Vagina (tissue), 2 donors: ENCODE results near the gene MAT2B. TPM values are rescaled to one million over a fixed set of nuclear protein-coding genes. Genes with fewer than 3 reads are reported as not detected.
A peak's percentile ranks its signal among the peaks of the same experiment; 100 is the strongest.

Source experiments
- DNase-seq, 2 donors: peaks; one replicate each; pipeline ENCODE4 v3.0.0-alpha.2; 2017; ENCODE audit errors: extremely low spot score in 2 of 2
- H3K27ac ChIP-seq: fragments of 200-600 bp; sonication (generic); one replicate; pipeline ENCODE4 v1.5.1; 2019
- H3K27me3 ChIP-seq: fragments of 200-600 bp; sonication (generic); one replicate; pipeline ENCODE4 v1.5.1; 2019
- H3K36me3 ChIP-seq, 2 donors: fragments of 200-600 bp; sonication (generic); one replicate each; pipeline ENCODE4 v1.5.1; 2017 to 2019
- H3K4me1 ChIP-seq: fragments of 200-600 bp; sonication (generic); one replicate; pipeline ENCODE4 v1.5.1; 2019
- H3K4me3 ChIP-seq, 2 donors: fragments of 200-600 bp; sonication (generic); 1 replicate in 1 of 2; 2 replicates in 1 of 2; pipeline ENCODE4 v1.5.1; 2016 to 2019
- H3K9me3 ChIP-seq: fragments of 200-600 bp; sonication (generic); one replicate; pipeline ENCODE4 v1.5.1; 2019
- CTCF ChIP-seq, 3 experiments: fragments of 450-650 bp in 2 of 3; fragments of 200-600 bp in 1 of 3; sonication (generic) in 1 of 3; IDR thresholded peaks; one replicate each; pipeline ENCODE4 v1.5.1; 2017 to 2019; ENCODE audit warnings: antibody characterized with exemption in 3 of 3, mild to moderate bottlenecking in 2 of 3, moderate library complexity in 2 of 3
- POLR2A ChIP-seq, 2 donors: fragments of 450-650 bp; IDR thresholded peaks; one replicate each; pipeline ENCODE4 v1.6.1; 2017; ENCODE audit warnings: antibody characterized with exemption in 2 of 2, mild to moderate bottlenecking in 2 of 2, moderate library complexity in 2 of 2
- POLR2AphosphoS5 ChIP-seq, 2 donors: sonication (generic); formaldehyde crosslinking; IDR thresholded peaks; one replicate each; pipeline ENCODE4 v1.9.0; 2017; ENCODE audit warnings: antibody characterized with exemption in 2 of 2, mild to moderate bottlenecking in 2 of 2, low read depth in 1 of 2; ENCODE audit not compliant: insufficient read depth in 1 of 2
- intact Hi-C: fragments of 100-400 bp; cut with DNase I; formaldehyde crosslinking; loops from one replicate; pipeline ENCODE4 v1.15.1; 2023
- total RNA-seq: library from RNA; depleted of rRNA; stranded (reverse); fragments of >200 nt; gene quantifications from one replicate; pipeline ENCODE4 v1.2.3, GENCODE V29; 2016

Gene MAT2B
- total RNA-seq, result 38.3 TPM

GRCh38 chr5:163505368-163506094, at the start of gene MAT2B:
Gene MAT2B, plus strand, starts transcription at chr5:163505619. Its CDS starts 68 bp downstream, at chr5:163505687.
- TF ChIP-seq CTCF (IDR thresholded peaks at IDR 0.05) (peak; percentile 0 to 61 (median 27)), POLR2AphosphoS5 (IDR thresholded peaks at IDR 0.05; ENCODE audit: insufficient read depth in 1 of 2, low read depth in 1 of 2) (peak; percentile 85 to 98), POLR2A (IDR thresholded peaks at IDR 0.05) (peak in 1 of 2 donors; percentile 86)
- Histone ChIP-seq H3K36me3 (no peaks in the 10 kb centered on the region), H3K27me3 (no peaks in the 10 kb centered on the region), H3K9me3 (no peaks in the 10 kb centered on the region), H3K4me1 (peaks cover 54% of the 10 kb centered on the region), H3K4me3 (peak within 1 kb of the TSS; percentile 71 to 89), H3K27ac (peak within 1 kb of the TSS; percentile 98)
- intact Hi-C loops, result loop anchor here (10.0 kb wide), 1 partner anchor 51 kb away; no protein-coding TSS in a partner anchor
- DNase-seq, result peak in 1 of 2 donors; percentile 96

- peaks cover 21% of the 10 kb centered on the region for H3K4me1 ChIP-seq
- DNase-seq, result no peak
- TF ChIP-seq POLR2AphosphoS5 (IDR thresholded peaks at IDR 0.05; ENCODE audit: insufficient read depth in 1 of 2, low read depth in 1 of 2), result no peak
- TF ChIP-seq CTCF (IDR thresholded peaks at IDR 0.05), result no peak
- no peak for TF ChIP-seq POLR2A (IDR thresholded peaks at IDR 0.05)
- H3K27me3 ChIP-seq, result no peaks in the 10 kb centered on the region
- no peak overlapping the region for H3K27ac ChIP-seq
- no peak overlapping the region for H3K4me3 ChIP-seq
- no peaks in the 10 kb centered on the region for H3K9me3 ChIP-seq
- intact Hi-C loops, result loop anchor here (10.0 kb wide), 1 partner anchor 49 kb away; the partner anchor contains the start of gene MAT2B
- no peaks in the 10 kb centered on the region for H3K36me3 ChIP-seq
These were observed 49.3 kb upstream of the MAT2B start for GRCh38 chr5:163456029-163456589.

GRCh38 chr5:163456840-163457239, 48.6 kb upstream of the MAT2B start:
- Histone ChIP-seq H3K9me3 (no peaks in the 10 kb centered on the region), H3K4me1 (peaks cover 29% of the 10 kb centered on the region), H3K4me3 (no peak overlapping the region), H3K27me3 (no peaks in the 10 kb centered on the region), H3K27ac (no peak overlapping the region), H3K36me3 (no peaks in the 10 kb centered on the region)
- intact Hi-C loops, result loop anchor here (10.0 kb wide), 1 partner anchor 48 kb away; the partner anchor contains the start of gene MAT2B
- TF ChIP-seq POLR2AphosphoS5 (IDR thresholded peaks at IDR 0.05; ENCODE audit: insufficient read depth in 1 of 2, low read depth in 1 of 2) (no peak), POLR2A (IDR thresholded peaks at IDR 0.05) (no peak), CTCF (IDR thresholded peaks at IDR 0.05) (no peak)
- no peak for DNase-seq

- no peak for DNase-seq
- peak overlapping the region; percentile 93 for H3K27ac ChIP-seq
- peaks cover 30% of the 10 kb centered on the region for H3K4me1 ChIP-seq
- intact Hi-C loops, result loop anchor here (10.0 kb wide), 1 partner anchor 46 kb away; the partner anchor contains the start of gene MAT2B
- H3K9me3 ChIP-seq, result no peaks in the 10 kb centered on the region
- H3K27me3 ChIP-seq, result no peaks in the 10 kb centered on the region
- H3K36me3 ChIP-seq, result no peaks in the 10 kb centered on the region
- H3K4me3 ChIP-seq, result peak overlapping the region; percentile 75 to 89
- no peak for TF ChIP-seq CTCF (IDR thresholded peaks at IDR 0.05)
- no peak for TF ChIP-seq POLR2AphosphoS5 (IDR thresholded peaks at IDR 0.05; ENCODE audit: insufficient read depth in 1 of 2, low read depth in 1 of 2)
- TF ChIP-seq POLR2A (IDR thresholded peaks at IDR 0.05), result no peak
These were observed 46.5 kb upstream of the MAT2B start for GRCh38 chr5:163458778-163459385.
